NCI-H2227 (cell line): ENCODE data around the gene SLC49A4.

ENCODE experiments used
- DNase-seq: peaks from one replicate; lab custom pipeline; 2025; ENCODE audit not compliant: unreplicated experiment; lab: John Stamatoyannopoulos, UW

The SLC49A4 gene

DNA sequence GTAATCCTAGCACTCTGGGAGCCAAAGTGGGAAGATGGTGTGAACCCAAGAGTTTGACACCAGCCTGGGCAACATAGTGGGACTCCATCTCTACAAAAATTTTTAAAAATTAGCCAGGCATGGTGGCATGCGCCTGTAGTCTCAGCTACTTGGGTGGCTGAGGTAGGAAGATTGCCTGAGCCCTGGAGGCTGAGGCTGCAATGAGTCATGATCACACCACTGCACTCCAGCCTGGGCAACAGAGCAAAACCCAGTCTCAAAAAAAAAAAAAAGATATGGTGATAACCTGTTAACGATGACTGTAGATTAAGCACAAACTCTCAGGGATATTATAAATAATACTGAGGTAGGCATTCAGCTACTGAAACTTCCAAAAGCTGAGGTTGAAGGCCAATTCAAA lies 107.5 kb downstream of the SLC49A4 start:
- DNase-seq = no peak

DNA sequence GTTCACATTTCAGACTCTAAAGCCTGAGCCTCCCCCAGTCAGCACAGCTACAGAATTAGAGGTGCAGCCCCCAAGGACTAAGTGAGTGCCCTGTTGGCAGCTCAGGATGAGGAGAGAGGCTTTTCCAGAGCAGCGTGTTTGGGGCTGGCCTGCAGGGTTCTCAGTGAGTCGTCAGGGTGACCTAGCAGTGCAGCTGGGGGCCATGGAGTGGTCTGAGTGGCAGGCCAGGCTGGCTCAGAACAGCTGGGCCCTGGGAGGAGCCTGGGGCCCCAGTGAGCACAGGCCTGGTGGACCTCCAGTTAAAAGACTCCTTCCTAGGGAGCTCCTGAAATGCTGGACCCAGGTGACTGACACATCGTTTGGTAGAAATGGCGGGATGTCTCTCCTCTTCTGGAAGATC lies 108.3 kb downstream of the SLC49A4 start:
- no peak for DNase-seq

DNA sequence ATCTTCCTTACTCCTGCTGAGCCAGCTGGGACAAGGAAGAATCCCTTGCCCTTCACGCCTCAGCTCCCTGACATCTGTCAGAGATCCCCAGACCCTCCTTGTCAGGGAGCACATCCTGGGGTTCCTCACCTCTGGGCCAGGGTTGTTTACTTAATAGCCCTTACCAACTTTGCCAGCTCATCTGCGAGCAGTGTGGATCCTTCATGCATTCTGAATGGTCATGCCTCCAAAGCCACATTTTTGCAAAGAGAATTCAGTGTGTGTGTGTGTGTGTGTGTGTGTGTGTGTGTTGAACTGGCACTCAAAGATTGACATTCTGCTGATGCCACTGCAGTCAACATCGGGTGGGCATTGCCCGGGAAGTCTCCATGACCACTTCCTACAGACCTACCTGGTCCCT lies 112.6 kb downstream of the SLC49A4 start:
- no peak for DNase-seq

DNA sequence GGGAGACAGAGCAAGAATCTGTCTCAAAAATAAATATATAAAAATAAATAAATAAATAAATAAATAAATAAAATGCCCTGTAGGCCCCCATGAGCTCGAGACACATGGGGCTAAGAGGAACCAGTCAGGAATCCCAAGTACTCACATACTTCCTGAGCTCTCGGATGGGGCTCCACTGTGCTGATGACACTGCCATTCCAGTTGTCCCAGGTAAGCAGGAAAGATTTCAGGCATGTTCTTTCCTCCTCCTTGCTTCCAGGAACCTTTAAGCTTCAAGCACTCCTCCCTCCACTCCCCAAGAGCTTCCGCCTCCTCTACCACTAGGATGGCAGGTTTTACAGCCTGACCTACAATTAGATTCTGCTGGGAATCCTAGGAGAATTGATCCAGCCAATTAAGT lies 113.4 kb downstream of the SLC49A4 start:
- no peak for DNase-seq

DNA sequence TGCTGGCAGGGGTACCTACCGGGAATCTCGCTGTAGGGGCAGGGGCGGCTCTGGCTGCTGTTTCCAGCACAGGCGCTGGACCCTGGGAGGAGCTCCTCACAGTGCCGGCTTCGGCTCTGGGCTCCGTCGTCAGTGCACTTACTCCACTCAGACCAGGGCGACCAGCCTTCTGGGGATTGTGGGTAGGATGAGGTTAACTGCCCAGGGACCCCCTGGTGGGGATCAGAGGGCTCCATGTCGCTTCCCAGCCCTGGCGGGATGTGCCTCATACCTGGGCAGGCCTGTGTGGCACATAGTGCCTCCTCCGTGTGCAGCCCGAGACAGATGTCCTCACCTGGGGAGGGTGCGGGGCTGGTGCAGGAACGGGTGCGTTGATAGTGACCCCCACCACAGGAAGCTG lies 117.0 kb downstream of the SLC49A4 start:
- no peak for DNase-seq

DNA sequence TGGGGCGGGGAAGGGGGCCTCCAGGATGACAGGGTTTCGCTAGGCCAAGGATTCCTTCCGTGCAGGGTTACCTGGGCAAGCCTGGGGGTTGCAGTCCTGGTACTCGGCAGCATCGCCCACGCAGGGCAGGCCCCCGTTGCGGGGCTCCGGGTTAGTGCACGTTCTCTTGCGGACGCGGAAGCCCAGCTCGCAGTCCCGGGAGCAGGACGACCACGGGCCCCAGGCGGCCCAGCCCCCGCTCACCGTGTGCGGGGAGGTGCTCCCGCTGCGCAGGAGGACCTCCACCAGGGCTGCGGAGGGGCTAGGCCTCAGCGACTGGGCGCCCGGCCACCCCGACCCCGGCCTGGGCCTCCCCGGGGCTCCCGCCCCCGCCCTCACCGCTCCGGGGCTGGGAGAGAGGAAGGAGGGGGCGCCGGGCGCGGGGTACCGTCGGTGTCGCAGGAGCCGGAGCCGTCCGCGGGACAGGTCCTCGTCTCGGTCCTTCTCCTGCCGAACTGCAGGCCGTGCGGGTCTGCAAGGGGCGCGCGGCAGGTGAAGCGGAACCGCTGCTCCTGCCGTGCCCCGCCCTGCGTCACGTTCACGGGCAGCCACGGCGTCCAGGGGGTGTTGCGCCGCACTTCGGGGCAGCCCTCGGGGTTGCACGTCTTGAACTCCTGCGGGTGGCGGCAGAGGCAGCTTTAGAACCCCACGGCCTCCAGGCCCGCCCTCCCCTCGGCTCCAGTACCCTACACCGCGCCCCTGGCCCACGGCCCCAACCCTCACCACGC lies 118.1 kb downstream of the SLC49A4 start:
- DNase-seq = no peak

DNA sequence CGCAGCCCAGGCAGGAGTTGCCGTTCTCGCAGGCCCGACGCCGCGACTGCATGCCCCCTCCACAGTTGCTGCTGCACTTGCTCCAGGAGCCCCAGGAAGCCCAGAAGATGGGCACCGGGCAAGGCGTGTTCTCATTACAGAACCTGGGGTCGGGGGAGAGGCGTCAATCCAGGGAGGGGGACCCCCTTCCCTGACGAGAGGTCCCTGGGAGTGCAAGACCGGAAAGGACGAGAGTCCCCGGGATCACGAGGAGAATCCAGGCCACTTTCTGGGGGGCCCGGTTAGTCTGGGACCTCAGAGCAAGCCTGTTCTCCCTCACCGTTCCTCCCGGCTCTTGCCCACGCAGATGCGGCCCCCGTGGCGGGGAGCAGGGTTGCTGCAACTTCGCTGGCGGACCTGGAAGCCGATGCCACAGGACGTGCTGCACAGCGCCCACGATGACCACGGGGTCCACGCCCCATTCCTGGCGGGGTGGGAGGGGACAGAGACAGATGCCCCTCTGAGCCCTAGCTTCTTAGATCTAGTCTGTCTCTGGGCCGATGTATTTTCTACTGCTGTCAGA lies 118.8 kb downstream of the SLC49A4 start:
- no peak for DNase-seq

DNA sequence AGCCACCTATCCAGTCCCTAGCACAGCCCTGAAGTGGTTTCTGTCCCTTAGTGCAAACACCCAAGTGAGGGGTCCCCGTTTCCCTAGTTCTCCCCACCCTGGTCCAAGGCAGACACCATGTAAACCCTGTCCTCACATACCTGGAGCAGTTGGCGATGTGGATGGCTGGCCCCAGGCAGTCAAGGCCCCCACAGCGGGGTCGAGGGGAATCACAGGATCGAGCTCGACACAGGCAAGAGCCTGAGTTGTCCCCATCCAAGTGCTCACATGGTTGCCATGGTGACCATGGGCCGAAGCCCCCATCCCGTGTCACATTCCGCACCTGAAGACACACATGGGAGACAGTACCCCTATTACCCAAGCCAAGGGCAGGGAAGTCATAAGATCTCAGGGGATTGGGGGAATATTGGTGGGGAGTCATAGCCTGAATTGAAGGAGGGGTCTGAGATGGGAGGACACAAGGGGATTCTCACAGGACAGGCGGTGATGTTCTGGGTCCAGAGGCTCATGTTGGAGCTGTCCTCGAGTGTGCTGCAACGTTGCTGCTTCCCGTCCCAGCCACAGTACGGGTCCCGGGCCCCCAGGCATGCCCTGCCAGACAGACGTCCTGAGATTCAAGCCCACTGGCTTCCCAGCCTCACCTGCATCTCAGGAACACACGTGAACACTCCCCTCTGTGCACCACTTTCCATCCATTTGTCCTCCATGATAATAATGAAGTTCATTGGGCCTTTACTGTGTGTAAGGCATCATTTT lies 120.6 kb downstream of the SLC49A4 start:
- DNase-seq = no peak

DNA sequence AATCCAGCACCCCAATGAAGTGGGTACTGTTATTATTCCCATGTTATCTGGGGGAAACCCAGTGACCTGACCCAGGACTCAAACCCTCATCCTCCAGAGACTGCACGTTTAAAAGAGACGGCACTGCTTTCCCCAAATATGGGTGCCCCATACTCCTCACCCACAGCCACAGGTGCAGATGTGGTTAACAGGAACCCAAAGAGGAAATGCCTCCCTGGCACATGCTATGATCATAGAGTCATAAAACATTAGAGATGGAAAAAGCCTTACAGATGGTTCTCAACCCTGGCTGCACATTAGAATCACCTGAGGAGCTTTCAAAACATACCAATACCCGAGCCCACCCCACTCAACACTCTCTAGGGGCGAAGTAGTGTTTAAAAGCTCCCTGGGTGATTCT lies 121.2 kb downstream of the SLC49A4 start:
- no peak for DNase-seq

DNA sequence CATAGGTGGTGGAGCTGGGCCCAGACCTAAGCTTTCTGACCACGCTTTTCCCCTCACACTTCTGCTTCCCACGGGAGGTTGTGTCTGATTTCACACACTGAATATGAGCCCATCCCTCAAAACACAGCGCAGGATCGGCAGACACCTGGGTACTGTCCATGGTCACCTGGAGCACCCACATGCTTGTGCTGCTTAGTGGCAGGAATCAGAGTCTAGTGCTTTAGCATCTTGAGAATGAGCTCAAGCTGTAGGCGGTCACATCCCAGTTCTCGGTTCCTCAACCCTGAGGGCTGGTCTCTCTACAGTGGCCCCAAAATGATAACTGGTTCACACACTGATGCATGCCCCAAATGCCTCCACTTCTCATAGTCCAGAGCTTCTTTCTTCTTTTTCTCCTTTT lies 121.7 kb downstream of the SLC49A4 start:
- no peak for DNase-seq

DNA sequence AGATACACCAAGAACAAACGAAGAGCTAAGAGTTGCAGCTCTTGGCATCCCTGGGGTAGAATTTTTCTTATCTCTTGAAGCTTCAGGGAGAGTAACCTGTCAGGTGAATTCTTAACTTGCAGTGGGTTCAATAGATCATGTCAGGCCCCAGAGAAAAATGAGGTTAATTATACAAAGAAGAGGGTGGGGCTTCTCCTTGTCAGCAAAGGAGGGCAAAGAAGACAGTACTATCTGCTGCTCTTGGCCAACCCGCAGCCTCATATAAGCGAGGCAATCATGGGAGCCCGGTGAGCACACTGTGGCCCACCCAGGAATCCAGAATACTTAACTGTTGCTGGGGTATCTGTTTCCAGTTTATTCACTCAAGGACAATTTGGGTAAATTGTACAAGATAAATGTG lies 122.5 kb downstream of the SLC49A4 start:
- DNase-seq = no peak

DNA sequence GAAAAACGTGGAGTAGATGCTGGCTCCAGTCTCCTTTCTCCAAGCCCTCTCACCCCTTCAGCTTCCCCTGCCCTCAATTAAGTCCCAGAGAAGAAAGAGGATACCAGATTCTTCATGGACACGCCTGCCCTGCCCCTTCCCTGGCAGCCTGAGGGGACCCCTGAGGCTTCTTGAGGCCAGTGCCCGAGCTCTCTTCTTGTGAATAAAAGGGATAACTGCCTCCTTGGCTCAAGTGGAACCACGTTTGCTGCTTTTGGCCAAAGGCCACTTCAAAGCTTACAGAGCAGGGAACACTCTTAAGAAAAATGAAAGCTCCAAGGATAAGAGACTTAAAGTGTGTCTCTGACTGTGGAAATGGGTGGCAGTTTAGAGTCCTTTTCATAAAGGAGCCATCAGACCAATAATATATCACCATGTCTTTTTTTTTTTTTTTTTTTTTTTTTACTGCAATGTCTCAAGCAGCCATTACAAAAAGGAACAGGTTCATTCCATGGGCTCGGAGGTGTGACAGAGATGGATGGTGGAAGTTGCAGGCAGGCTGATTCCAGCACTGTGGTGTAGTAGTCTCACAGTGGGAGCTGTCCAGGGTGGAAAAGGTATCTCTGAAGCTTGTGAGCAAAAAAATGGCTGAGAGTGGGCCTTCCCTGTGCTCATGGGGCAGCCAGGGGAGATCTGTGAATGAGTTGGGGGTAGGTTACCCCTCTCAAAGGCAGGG lies 123.9 kb downstream of the SLC49A4 start:
- no peak for DNase-seq

DNA sequence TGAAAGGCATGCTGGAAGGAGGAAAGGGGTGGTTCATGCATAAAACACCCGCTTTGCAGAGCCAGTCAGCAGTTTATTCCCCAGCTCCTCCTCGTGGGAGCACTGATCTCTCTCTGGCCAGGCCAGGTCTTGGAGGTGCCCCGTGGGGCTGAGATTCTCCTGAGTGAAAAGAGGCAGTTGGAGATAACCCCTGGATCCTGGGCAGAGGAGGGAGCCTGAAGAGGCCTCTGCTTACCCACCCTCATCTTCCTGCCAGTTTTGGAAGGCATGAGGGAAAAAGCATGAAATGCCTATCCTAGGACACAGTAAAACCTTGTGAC lies 124.4 kb downstream of the SLC49A4 start:
- DNase-seq = no peak

DNA sequence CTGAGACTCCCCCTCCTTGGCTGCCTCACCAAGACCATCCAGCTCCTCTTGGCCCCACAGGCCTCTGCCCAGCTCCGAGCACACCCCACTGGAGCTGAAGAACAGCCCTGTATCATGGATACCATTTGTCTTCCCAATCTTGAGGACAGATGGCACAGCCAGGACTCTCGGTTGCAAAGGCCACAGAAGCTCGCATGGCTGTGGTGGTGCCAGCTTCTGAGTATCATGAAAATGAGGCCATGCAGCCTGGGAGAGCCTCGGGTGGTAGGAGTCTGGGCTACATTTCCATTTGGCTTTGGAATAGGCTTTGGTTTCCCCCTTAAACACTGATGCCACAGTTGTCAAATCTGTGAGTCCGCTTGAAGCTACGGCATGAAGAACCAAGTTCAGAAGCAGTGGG lies 126.1 kb downstream of the SLC49A4 start:
- no peak for DNase-seq

DNA sequence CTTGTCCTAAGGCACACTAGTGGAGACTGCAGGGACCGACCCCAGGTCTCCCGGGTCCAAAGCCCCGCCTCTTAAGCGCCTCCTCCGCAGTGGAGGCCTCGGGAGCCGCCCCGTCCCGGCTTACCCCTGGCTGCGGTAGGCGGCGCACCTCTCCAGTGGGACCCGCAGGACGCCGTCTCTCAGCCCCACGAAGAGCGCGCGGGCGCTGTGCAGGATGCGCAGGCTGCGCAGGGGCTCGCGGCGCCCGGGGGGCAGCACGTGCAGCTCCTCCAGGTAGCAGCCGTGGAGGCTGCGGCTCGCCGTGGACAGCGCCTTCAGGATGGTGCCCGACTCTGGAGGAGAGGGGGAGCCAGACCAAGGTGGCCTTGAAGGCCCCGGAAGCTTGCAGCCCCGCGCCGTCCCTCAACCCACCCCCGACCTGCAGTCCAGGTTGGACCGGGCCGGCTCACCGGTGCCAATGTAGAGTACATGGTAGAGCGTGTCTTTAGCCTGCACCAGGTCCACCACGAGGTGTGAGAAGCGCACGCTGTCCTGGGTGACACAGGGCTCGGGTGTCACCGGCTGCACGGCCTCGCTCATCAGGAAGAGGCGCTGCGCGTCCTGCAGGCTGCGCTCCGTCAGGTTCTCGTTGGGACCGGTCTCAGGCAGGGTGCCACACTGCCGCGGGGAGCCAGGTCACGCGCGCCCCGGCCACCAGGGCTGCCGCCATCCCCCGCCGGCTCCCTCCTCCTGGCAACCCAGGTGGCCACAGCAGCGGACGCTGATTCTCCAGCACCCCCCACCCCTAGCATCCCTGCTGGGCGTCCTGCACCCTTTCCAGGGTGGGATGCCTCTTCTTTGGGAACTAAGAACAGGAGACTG lies 127.2 kb downstream of the SLC49A4 start:
- DNase-seq = no peak

DNA sequence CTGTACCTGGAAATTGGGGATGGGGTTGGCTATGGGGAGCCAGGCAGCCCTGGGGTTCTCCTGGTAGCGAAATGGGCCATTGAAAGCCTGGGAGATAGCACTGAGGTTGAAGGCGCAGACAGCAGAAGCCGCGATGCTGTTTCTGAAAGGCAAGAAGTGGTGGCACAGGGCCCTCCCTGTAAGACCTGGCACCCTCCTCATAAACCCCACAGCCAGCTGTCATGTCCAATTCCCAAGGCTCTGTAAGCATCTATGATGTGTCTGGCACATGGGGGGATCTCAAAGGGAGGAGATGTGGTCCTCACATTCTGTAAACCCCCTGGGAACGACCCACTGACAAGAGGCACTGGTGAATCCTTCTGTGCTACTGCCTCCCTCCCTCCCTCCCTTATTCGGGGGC lies 128.7 kb downstream of the SLC49A4 start:
- DNase-seq = no peak

DNA sequence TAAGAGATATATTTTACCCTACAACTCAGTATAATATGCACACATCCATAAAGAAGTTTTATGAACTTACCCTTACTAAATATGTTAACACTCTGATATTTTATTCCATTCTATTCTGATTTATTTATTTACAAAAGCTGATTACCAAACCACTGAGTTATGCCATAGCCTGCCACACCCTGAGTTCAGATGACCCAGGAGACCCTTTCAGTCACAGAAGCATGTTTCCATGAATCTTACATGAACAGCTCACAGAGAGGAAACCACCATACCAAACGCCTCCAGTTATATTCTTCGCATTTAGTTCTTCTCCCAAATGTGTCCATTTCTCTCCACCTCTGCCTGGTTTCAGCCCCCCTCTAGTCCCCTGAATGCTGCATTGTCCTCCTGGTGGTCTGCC lies 129.2 kb downstream of the SLC49A4 start:
- DNase-seq = no peak

DNA sequence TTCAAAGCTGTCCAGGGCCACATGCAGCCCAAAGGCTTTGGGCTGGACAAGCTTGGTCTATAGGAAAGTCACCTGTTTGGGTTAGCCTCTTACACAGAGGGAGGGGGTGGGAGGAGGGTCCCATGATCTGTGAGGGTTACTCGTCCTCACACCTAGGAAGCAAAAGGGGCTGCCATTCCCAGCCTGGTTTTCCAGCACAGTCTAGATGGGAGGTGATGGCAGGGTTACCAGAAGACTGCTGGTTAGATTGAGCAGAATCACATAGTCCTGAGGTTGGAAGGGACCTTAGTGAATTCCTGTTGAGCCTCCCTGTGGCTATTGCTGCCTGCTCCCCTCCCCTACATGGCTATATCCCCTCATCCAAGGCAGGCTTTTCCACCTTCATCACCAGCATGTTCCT lies 130.9 kb downstream of the SLC49A4 start:
- no peak for DNase-seq

DNA sequence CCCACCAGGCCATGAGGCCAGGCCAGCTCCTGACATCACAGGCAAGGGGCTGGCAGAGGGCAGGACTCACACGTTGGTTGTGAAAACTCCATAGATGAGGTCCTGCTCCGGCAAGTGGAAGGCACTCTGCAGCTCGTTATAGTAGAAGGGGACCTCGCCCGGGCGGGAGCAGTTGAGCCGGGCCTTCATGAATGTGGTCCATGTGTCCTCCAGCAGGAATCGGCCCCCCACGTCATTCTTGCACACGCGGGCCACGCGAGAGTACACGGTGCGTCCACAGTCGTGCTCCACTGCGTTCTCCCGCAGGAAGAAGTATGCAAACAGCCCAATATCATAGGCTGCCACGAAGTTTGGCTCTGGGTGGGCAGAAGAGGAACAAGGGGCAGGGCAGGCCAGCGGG lies 131.5 kb downstream of the SLC49A4 start:
- no peak for DNase-seq

DNA sequence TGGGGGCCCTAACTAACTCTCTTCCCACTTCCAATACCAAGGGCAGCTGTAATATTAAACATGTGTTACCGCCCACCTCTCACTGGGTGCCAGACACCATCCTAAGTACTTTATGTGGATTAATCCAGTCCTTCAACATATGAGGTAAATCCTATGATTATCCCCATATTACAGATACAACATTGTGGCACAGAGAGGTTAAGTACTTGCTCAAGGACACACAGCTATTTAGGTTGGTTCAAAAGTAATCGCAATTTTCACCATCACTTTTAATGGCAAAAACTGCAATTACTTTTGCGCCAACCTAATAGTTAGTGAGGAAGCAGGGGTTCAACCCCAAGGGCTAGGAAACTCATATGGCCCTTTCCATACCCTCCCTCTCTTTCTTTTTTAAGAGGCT lies 131.9 kb downstream of the SLC49A4 start:
- no peak for DNase-seq

DNA sequence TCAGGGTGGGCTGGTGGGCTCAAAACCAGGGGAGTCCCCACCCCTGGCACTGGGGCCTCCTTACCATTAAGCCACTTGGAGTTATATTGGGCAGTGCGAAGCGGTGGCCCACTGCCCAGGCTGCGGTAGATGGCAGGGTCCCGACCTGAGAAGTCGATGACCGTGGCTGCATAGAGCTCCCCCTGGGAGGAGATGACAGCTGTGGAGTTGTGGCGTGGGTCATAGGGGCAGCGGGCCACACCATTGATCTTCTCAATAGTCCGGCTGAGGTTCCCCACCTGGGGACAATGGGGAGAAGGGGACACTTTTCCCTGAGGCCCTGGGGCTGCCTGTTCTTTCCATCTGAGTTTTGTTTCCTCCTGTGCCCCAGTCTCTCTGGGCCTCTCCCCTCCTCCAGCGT lies 132.9 kb downstream of the SLC49A4 start:
- DNase-seq = no peak
